Measurements from ENCODE around the gene ACAN. TPM values are rescaled to one million over a fixed set of nuclear protein-coding genes. Genes with fewer than 3 reads are reported as not detected.

Gene ACAN
- total RNA-seq, 1 experiment from 2014 or later = 0.03 TPM

DNA sequence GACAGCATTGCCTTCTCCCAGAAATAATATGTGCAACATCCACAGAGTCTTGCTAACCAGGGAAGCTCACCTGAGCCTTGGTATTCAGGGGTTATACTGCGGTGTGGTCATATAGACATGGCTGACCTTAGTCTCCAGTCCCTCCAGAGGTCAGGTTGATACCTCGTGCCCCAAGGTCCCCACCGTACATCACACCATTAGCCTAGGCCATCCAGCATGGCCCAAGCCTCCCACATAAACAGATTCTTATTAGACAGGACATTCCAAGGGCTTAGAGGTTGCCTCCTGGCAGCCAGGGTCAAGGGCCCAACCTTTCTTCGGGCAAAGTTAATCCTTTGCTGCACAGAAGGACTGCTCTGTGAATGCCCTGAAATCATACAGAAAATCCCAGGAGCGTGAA is 18.8 kb downstream of the ACAN start:
- no peak overlapping the region for H3K27ac ChIP-seq (ENCODE audit: low read length)
- ATAC-seq (no peak), DNase-seq (ENCODE audit: low read depth, low spot score) (no peak)
- intact Hi-C loops (cut with micrococcal nuclease; ENCODE audit: unreplicated experiment) (no loop called here), in situ Hi-C loops (cut with HindIII; ENCODE audit: low pct_unique_long_range_greater_than_20kb, low sequenced_read_pairs) (no loop called here)
- no TSS peak for BruUV-seq (replicated peaks)
- no peaks in the 10 kb centered on the region for H3K4me1 ChIP-seq (ENCODE audit: control insufficient read depth, insufficient read depth, low read length)
- H3K4me3 ChIP-seq (ENCODE audit: low read depth in 2 of 2, low read length in 2 of 2) = no peak overlapping the region
- ChIA-PET CTCF (no interaction called here), POLR2A (no interaction called here)
- TF ChIP-seq SIN3A (IDR thresholded peaks at IDR 0.05; ENCODE audit: borderline replicate concordance, insufficient read depth, low read depth, low read length) (no peak), POLR2AphosphoS5 (IDR thresholded peaks at IDR 0.05; ENCODE audit: low read depth, low read length) (no peak), TCF7L2 (IDR thresholded peaks at IDR 0.05; ENCODE audit: low read depth, low read length) (no peak)
- TF ChIP-seq, protein P1, sequence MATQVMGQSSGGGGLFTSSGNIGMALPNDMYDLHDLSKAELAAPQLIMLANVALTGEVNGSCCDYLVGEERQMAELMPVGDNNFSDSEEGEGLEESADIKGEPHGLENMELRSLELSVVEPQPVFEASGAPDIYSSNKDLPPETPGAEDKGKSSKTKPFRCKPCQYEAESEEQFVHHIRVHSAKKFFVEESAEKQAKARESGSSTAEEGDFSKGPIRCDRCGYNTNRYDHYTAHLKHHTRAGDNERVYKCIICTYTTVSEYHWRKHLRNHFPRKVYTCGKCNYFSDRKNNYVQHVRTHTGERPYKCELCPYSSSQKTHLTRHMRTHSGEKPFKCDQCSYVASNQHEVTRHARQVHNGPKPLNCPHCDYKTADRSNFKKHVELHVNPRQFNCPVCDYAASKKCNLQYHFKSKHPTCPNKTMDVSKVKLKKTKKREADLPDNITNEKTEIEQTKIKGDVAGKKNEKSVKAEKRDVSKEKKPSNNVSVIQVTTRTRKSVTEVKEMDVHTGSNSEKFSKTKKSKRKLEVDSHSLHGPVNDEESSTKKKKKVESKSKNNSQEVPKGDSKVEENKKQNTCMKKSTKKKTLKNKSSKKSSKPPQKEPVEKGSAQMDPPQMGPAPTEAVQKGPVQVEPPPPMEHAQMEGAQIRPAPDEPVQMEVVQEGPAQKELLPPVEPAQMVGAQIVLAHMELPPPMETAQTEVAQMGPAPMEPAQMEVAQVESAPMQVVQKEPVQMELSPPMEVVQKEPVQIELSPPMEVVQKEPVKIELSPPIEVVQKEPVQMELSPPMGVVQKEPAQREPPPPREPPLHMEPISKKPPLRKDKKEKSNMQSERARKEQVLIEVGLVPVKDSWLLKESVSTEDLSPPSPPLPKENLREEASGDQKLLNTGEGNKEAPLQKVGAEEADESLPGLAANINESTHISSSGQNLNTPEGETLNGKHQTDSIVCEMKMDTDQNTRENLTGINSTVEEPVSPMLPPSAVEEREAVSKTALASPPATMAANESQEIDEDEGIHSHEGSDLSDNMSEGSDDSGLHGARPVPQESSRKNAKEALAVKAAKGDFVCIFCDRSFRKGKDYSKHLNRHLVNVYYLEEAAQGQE (IDR thresholded peaks at IDR 0.05; ENCODE audit: insufficient read depth in 1 of 2, low read depth in 2 of 2, low read length in 1 of 2) = no peak
- TF ChIP-seq, protein P2, sequence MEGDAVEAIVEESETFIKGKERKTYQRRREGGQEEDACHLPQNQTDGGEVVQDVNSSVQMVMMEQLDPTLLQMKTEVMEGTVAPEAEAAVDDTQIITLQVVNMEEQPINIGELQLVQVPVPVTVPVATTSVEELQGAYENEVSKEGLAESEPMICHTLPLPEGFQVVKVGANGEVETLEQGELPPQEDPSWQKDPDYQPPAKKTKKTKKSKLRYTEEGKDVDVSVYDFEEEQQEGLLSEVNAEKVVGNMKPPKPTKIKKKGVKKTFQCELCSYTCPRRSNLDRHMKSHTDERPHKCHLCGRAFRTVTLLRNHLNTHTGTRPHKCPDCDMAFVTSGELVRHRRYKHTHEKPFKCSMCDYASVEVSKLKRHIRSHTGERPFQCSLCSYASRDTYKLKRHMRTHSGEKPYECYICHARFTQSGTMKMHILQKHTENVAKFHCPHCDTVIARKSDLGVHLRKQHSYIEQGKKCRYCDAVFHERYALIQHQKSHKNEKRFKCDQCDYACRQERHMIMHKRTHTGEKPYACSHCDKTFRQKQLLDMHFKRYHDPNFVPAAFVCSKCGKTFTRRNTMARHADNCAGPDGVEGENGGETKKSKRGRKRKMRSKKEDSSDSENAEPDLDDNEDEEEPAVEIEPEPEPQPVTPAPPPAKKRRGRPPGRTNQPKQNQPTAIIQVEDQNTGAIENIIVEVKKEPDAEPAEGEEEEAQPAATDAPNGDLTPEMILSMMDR (IDR thresholded peaks at IDR 0.05) = no peak
- H3K9me3 ChIP-seq (ENCODE audit: control insufficient read depth, insufficient read depth, low read depth, low read length) = no peaks in the 10 kb centered on the region
- H3K36me3 ChIP-seq (ENCODE audit: control insufficient read depth, insufficient read depth, low read length) = no peaks in the 10 kb centered on the region
- peaks cover 2% of the 10 kb centered on the region; the same call in 1 of the 2 replicates for H3K27me3 ChIP-seq (ENCODE audit: control insufficient read depth, insufficient read depth, low read length)

DNA sequence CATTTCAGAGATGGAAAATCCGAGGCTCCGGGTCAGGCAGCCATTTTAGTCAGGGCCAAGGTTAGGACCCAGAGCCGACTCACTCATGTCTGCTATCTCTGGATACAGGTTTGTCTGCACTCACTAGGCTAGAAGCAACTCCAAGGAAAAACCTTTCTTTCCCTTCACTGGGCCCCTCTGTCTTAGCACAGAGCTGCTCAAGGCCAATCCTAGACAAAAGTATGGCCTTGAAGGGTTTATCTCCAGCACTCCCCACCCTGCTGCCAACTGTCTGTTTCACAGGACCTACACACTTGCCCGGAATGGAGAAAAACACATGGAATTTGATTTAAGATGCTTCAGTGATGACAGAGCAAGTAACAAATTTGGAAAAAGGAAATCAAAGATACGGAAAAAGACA is 25.6 kb downstream of the ACAN start:
- CTCF ChIA-PET = no interaction called here
- TF ChIP-seq TCF7L2 (IDR thresholded peaks at IDR 0.05; ENCODE audit: low read depth, low read length) (no peak), SIN3A (IDR thresholded peaks at IDR 0.05; ENCODE audit: borderline replicate concordance, insufficient read depth, low read depth, low read length) (no peak), POLR2AphosphoS5 (IDR thresholded peaks at IDR 0.05; ENCODE audit: low read depth, low read length) (no peak)
- TF ChIP-seq, protein P1 (IDR thresholded peaks at IDR 0.05; ENCODE audit: insufficient read depth in 1 of 2, low read depth in 2 of 2, low read length in 1 of 2) = no peak
- no peaks in the 10 kb centered on the region for H3K36me3 ChIP-seq (ENCODE audit: control insufficient read depth, insufficient read depth, low read length)
- BruUV-seq (replicated peaks) = no TSS peak
- H3K4me3 ChIP-seq (ENCODE audit: low read depth in 2 of 2, low read length in 2 of 2) = no peak overlapping the region
- in situ Hi-C loops (cut with HindIII; ENCODE audit: low pct_unique_long_range_greater_than_20kb, low sequenced_read_pairs) = no loop called here
- intact Hi-C loops (cut with micrococcal nuclease; ENCODE audit: unreplicated experiment) = no loop called here
- no peaks in the 10 kb centered on the region for H3K27me3 ChIP-seq (ENCODE audit: control insufficient read depth, insufficient read depth, low read length)
- ATAC-seq (no peak), DNase-seq (ENCODE audit: low read depth, low spot score) (no peak)
- H3K9me3 ChIP-seq (ENCODE audit: control insufficient read depth, insufficient read depth, low read depth, low read length) = no peaks in the 10 kb centered on the region
- no peaks in the 10 kb centered on the region for H3K4me1 ChIP-seq (ENCODE audit: control insufficient read depth, insufficient read depth, low read length)
- POLR2A ChIA-PET = no interaction called here
- H3K27ac ChIP-seq (ENCODE audit: low read length) = no peak overlapping the region

Data from Panc1 (cell line).